GM21515 (cell line): Measurements from ENCODE around the gene IGFBP2.
"Not testable (repeated sequence)": the region's sequence is repeated elsewhere in the genome, so short reads cannot be mapped to it uniquely, and the experiment has no call there.

Experiments
- ATAC-seq: cut with Tn5 transposase; IDR thresholded peaks from one replicate; pipeline ENCODE4 v1.9.1; 2021; ENCODE audit not compliant: unreplicated experiment

IGFBP2 gene

GRCh38 chr2:216632952-216633615 is at the start of gene IGFBP2:
Gene IGFBP2, plus strand, starts transcription at chr2:216633420. Its CDS starts 104 bp downstream, at chr2:216633524.
- no peak for ATAC-seq

- no peak for ATAC-seq
Measured at GRCh38 chr2:216583606-216584005, 49.6 kb upstream of the IGFBP2 start.

GRCh38 chr2:216584112-216584511 is 49.1 kb upstream of the IGFBP2 start:
- no peak for ATAC-seq

- no peak for ATAC-seq
Measured at GRCh38 chr2:216585441-216585840, 47.8 kb upstream of the IGFBP2 start.

GRCh38 chr2:216588861-216589710 is 44.1 kb upstream of the IGFBP2 start:
- ATAC-seq: no peak

GRCh38 chr2:216589791-216590190 is 43.4 kb upstream of the IGFBP2 start:
- no peak for ATAC-seq

GRCh38 chr2:216590780-216591179 is 42.4 kb upstream of the IGFBP2 start:
- ATAC-seq: no peak

- no peak for ATAC-seq
Measured at GRCh38 chr2:216591480-216591879, 41.7 kb upstream of the IGFBP2 start.

- no peak for ATAC-seq
Measured at GRCh38 chr2:216594081-216594480, 39.1 kb upstream of the IGFBP2 start.

- no peak for ATAC-seq
Measured at GRCh38 chr2:216596236-216596979, 36.8 kb upstream of the IGFBP2 start.

- no peak for ATAC-seq
Measured at GRCh38 chr2:216596980-216597509, 36.2 kb upstream of the IGFBP2 start.

- ATAC-seq: not testable (repeated sequence)
Measured at GRCh38 chr2:216597825-216598224, 35.4 kb upstream of the IGFBP2 start.

GRCh38 chr2:216601632-216602409 is 31.4 kb upstream of the IGFBP2 start:
- no peak for ATAC-seq

- no peak for ATAC-seq
Measured at GRCh38 chr2:216603010-216603883, 30.0 kb upstream of the IGFBP2 start.

GRCh38 chr2:216603884-216604245 is 29.4 kb upstream of the IGFBP2 start:
- no peak for ATAC-seq

- no peak for ATAC-seq
Measured at GRCh38 chr2:216604458-216604857, 28.8 kb upstream of the IGFBP2 start.

GRCh38 chr2:216606551-216607276 is 26.5 kb upstream of the IGFBP2 start:
- ATAC-seq: peak; percentile 87

GRCh38 chr2:216607277-216607560 is 26.0 kb upstream of the IGFBP2 start:
- ATAC-seq: no peak

GRCh38 chr2:216608525-216608924 is 24.7 kb upstream of the IGFBP2 start:
- ATAC-seq: no peak
